GM12891 (cell line): ENCODE measurements around the gene SCYL2.

Source experiments
- POLR2A ChIP-seq: IDR thresholded peaks from 2 replicates; pipeline ENCODE4 v1.6.1; 2011; ENCODE audit warnings: low read depth, low read length, control low read depth
- POLR2AphosphoS5 ChIP-seq: IDR thresholded peaks from 2 replicates; pipeline ENCODE4 v1.6.1; 2011; ENCODE audit warnings: low read depth, low read length, control low read depth
- SPI1 ChIP-seq: IDR thresholded peaks from 2 replicates; pipeline ENCODE4 v1.6.1; 2011; ENCODE audit warnings: low read depth, low read length, control low read depth
- TAF1 ChIP-seq: IDR thresholded peaks from 2 replicates; pipeline ENCODE4 v1.6.1; 2011; ENCODE audit warnings: low read depth, low read length, control low read depth

DNA sequence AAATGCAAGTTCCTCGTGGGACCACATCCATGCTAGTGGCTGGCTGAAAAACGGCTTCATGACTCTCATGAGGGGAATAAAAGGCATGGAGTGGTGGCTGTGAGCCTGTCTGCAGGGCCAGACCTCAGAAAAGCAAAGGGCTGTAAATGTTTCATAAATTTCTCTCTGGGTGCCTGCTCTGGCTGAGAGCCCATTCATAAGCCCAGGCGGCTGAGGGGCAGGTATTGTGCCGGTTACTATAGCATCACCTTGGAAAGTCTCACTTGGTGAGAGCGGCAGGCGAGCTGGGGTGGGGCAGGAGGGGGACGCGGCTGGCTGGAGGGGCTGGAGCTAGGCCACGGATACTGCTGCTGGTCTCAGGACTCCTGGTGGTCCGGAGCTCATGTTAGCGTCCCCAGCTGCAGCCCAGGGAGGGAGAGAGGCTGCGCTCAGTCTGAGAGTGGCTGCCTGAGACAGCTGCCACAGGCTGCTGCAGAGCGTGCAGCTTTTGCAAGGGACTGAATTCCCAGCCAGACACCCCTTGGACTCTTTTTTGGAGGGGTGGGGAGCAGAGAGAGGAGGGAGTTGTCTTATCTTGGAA, 89.8 kb downstream of the SCYL2 start, which contains the start of gene SLC17A8:
- TF ChIP-seq SPI1: no peak
- no peak for TF ChIP-seq POLR2A
- TF ChIP-seq POLR2AphosphoS5: no peak
- no peak for TF ChIP-seq TAF1
